Heart left ventricle (tissue), 16 donors: ENCODE data around the gene WNT16. TPM values are rescaled to one million over a fixed set of nuclear protein-coding genes. Genes with fewer than 3 reads are reported as not detected.

Experiments used
- ATAC-seq, 4 donors: fragments of 200-7000 bp; cut with Tn5 transposase; one replicate each; pipeline ENCODE4 v1.9.1; 2020 to 2022; ENCODE audit warnings: moderate library complexity in 4 of 4, mild to moderate bottlenecking in 3 of 4, moderate number of reproducible peaks in 1 of 4
- DNase-seq, 5 donors: peaks; one replicate each; pipeline ENCODE4 v3.0.0-alpha.2; 2020
- H3K27ac ChIP-seq, 12 donors: fragments of 200-600 bp; sonication (generic) in 4 of 12; one replicate each; pipeline versions ENCODE4 v1.5.0 to v1.8.0; 2016 to 2022; ENCODE audit warnings: mild to moderate bottlenecking in 2 of 12
- H3K27me3 ChIP-seq, 9 donors: fragments of 200-600 bp; sonication (generic) in 2 of 9; one replicate each; pipeline versions ENCODE4 v1.5.1 to v1.8.0; 2016 to 2022; ENCODE audit warnings: mild to moderate bottlenecking in 3 of 9
- H3K36me3 ChIP-seq, 9 donors: fragments of 200-600 bp; sonication (generic) in 2 of 9; one replicate each; pipeline versions ENCODE4 v1.5.0 to v1.8.0; 2018 to 2022; ENCODE audit warnings: mild to moderate bottlenecking in 2 of 9
- H3K4me1 ChIP-seq, 12 donors: fragments of 200-600 bp; sonication (generic) in 4 of 12; one replicate each; pipeline versions ENCODE4 v1.5.0 to v1.8.0; 2016 to 2022; ENCODE audit warnings: mild to moderate bottlenecking in 3 of 12
- H3K4me3 ChIP-seq, 12 donors: fragments of 200-600 bp; sonication (generic) in 4 of 12; one replicate each; pipeline versions ENCODE4 v1.5.0 to v1.8.0; 2017 to 2022; ENCODE audit warnings: mild to moderate bottlenecking in 9 of 12, moderate library complexity in 4 of 12
- H3K9me3 ChIP-seq, 12 donors: fragments of 200-600 bp; sonication (generic) in 4 of 12; one replicate each; pipeline versions ENCODE4 v1.5.0 to v1.8.0; 2016 to 2022; ENCODE audit warnings: mild to moderate bottlenecking in 1 of 12
- POLR2A ChIP-seq, 2 donors: fragments of 450-650 bp; IDR thresholded peaks; one replicate each; pipeline ENCODE4 v1.6.1; 2017; ENCODE audit warnings: antibody characterized with exemption in 2 of 2, mild to moderate bottlenecking in 2 of 2, moderate library complexity in 2 of 2
- WGBS, 4 donors: extraction: QIAGEN DNeasy Blood & Tissue Kit in 2 of 4; methylation state at CpG; one replicate each; pipeline versions ENCODE4 v1.1.5 to v1.1.7; 2013 to 2018; 5-methylcytosine and 5-hydroxymethylcytosine counted together
- intact Hi-C, 10 donors: fragments of 100-400 bp; cut with DNase I; formaldehyde crosslinking; loops; one replicate each; pipeline versions ENCODE4 v1.11.1 to v1.14.2; 2022
- polyA plus RNA-seq, 2 donors: library from polyadenylated mRNA; stranded (reverse); fragments of 200-250 nt; gene quantifications; one replicate each; pipeline ENCODE4 v1.2.3, GENCODE V29; 2013
- total RNA-seq, 9 donors: library from RNA; depleted of rRNA in 2 of 9; stranded (reverse); fragments of >200 nt in 2 of 9; fragmentation: NEBNext Ultra II Directional in 3 of 9; extraction: Animal tissue kit (Norgen Biotek cat#: 25700) in 3 of 9; gene quantifications; one replicate each; pipeline versions ENCODE4 v1.1.0 to v1.2.4, GENCODE V29; 2016 to 2023
- TF ChIP-seq, protein P1 (sequence below), 12 donors: fragments of 200-600 bp; sonication (generic) in 4 of 12; IDR thresholded peaks; one replicate each; pipeline versions ENCODE4 v1.5.0 to v1.8.0; 2018 to 2022; ENCODE audit warnings: antibody characterized with exemption in 12 of 12, mild to moderate bottlenecking in 5 of 12
- donor health status: ischemic (EF 13 %, LVEDD 7.1; RV severe dilation, severe dysfunction).
- donor health status: healthy with polysubstance abuse.
- donor health status: DM: no; HTN: yes; CAD: no.
- donor health status: DM: no; HTN: no; CAD: no.
- donor health status: ischemic (EF 25% LVEDD 6.9; RV normal size, moderate dysfunction).
- donor health status: ischemic (EF 25% LVEDD 5.7; RV mildly dilated, moderate dysfunction).
- donor health status: healthy.
- donor health status: DM: yes; HTN: yes; CAD: no.
- donor health status: ischemic (EF 35%, LVEDD 5.7; RV mildly dilated, moderate dysfunction).
- donor health status: nonischemic (EF 11% LVEDD 7.7; RV severe dilation, severe dysfunction).
- donor health status: DM: yes; HTN: yes; CAD: no.
- donor health status: PGD.
- donor health status: ischemic (EF 29% LVEDD 5.4; RV normal size, mild dysfunction).
- donor health status: nonischemic (EF 23%, LVEDD 6.1; RV moderate dilation, normal function).

Gene WNT16
- total and polyA plus RNA-seq, 11 donors: 0.19 TPM; not detected in 10

- H3K27ac ChIP-seq: no peak overlapping the region
- H3K4me3 ChIP-seq: no peak overlapping the region
- no peak for TF ChIP-seq POLR2A (IDR thresholded peaks at IDR 0.05)
- TF ChIP-seq, protein P1, sequence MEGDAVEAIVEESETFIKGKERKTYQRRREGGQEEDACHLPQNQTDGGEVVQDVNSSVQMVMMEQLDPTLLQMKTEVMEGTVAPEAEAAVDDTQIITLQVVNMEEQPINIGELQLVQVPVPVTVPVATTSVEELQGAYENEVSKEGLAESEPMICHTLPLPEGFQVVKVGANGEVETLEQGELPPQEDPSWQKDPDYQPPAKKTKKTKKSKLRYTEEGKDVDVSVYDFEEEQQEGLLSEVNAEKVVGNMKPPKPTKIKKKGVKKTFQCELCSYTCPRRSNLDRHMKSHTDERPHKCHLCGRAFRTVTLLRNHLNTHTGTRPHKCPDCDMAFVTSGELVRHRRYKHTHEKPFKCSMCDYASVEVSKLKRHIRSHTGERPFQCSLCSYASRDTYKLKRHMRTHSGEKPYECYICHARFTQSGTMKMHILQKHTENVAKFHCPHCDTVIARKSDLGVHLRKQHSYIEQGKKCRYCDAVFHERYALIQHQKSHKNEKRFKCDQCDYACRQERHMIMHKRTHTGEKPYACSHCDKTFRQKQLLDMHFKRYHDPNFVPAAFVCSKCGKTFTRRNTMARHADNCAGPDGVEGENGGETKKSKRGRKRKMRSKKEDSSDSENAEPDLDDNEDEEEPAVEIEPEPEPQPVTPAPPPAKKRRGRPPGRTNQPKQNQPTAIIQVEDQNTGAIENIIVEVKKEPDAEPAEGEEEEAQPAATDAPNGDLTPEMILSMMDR (IDR thresholded peaks at IDR 0.05): no peak
- H3K36me3 ChIP-seq: peaks cover 0 to 18% (median 4%) of the 10 kb centered on the region in 9 donors
- peaks cover 0 to 8% (median 0%) of the 10 kb centered on the region in 12 donors for H3K4me1 ChIP-seq
- no peaks in the 10 kb centered on the region for H3K9me3 ChIP-seq
- ATAC-seq (no peak), DNase-seq (no peak)
- H3K27me3 ChIP-seq: peaks cover 0 to 1% (median 0%) of the 10 kb centered on the region in 9 donors
- intact Hi-C loops: no loop called here
Measured at GRCh38 chr7:121341933-121342332, 13.1 kb downstream of the WNT16 start.

GRCh38 chr7:121342631-121343030 lies 13.8 kb downstream of the WNT16 start:
- ATAC-seq (no peak), DNase-seq (no peak)
- no peak overlapping the region for H3K27ac ChIP-seq
- no peaks in the 10 kb centered on the region for H3K27me3 ChIP-seq
- intact Hi-C loops: no loop called here
- no peak overlapping the region for H3K4me3 ChIP-seq
- no peaks in the 10 kb centered on the region for H3K9me3 ChIP-seq
- TF ChIP-seq POLR2A (IDR thresholded peaks at IDR 0.05): no peak
- TF ChIP-seq, protein P1 (IDR thresholded peaks at IDR 0.05): no peak
- H3K4me1 ChIP-seq: peaks cover 0 to 8% (median 0%) of the 10 kb centered on the region in 12 donors
- WGBS, 4 donors: 88 to 95% (median 91%) methylated on average over 4 of the region's 4 CpGs
- peaks cover 0 to 24% (median 8%) of the 10 kb centered on the region in 9 donors for H3K36me3 ChIP-seq

- no peak for ATAC-seq
- no peaks in the 10 kb centered on the region for H3K9me3 ChIP-seq
- no peak for TF ChIP-seq POLR2A (IDR thresholded peaks at IDR 0.05)
- TF ChIP-seq, protein P1 (IDR thresholded peaks at IDR 0.05): no peak
- intact Hi-C loops: no loop called here
- peaks cover 0 to 8% (median 0%) of the 10 kb centered on the region in 12 donors for H3K4me1 ChIP-seq
- 77 to 85% (median 79%) methylated on average over 3 of the region's 3 CpGs for WGBS, 4 donors
- H3K27me3 ChIP-seq: no peaks in the 10 kb centered on the region
- peaks cover 0 to 24% (median 8%) of the 10 kb centered on the region in 9 donors for H3K36me3 ChIP-seq
- DNase-seq: no peak
- H3K4me3 ChIP-seq: no peak overlapping the region
- no peak overlapping the region for H3K27ac ChIP-seq
Measured at GRCh38 chr7:121343302-121343701, 14.5 kb downstream of the WNT16 start.

- DNase-seq (no peak), ATAC-seq (no peak)
- Histone ChIP-seq H3K27ac (no peak overlapping the region), H3K9me3 (no peaks in the 10 kb centered on the region), H3K27me3 (no peaks in the 10 kb centered on the region), H3K4me1 (peaks cover 0 to 8% (median 0%) of the 10 kb centered on the region in 12 donors), H3K4me3 (no peak overlapping the region), H3K36me3 (peaks cover 0 to 24% (median 8%) of the 10 kb centered on the region in 9 donors)
- TF ChIP-seq POLR2A (IDR thresholded peaks at IDR 0.05): no peak
- TF ChIP-seq, protein P1 (IDR thresholded peaks at IDR 0.05): no peak
- WGBS, 4 donors: 85 to 98% (median 93%) methylated on average over 2 of the region's 2 CpGs
- intact Hi-C loops: no loop called here
Measured at GRCh38 chr7:121344093-121344492, 15.3 kb downstream of the WNT16 start.
